SK-N-SH treated with all-trans-retinoic acid at 6 μM for 48 hours (cell line): ENCODE results near the gene FAF1.

Source experiments
- ATAC-seq: fragments of 200-7000 bp; cut with Tn5 transposase; 3 replicates; pipeline ENCODE4 v1.9.1; 2020; ENCODE audit warnings: mild to moderate bottlenecking, moderate library complexity
- ARNTL ChIP-seq: fragments of 450-650 bp; formaldehyde crosslinking; IDR thresholded peaks from 2 replicates; pipeline ENCODE4 v1.5.0; 2020; ENCODE audit warnings: low read depth, mild to moderate bottlenecking, moderate library complexity, borderline replicate concordance
- BACH2 ChIP-seq: fragments of 250-450 bp; sonication (Bioruptor Pico); IDR thresholded peaks from 2 replicates; pipeline ENCODE4 v1.9.0; 2021; ENCODE audit warnings: mild to moderate bottlenecking, borderline replicate concordance
- CREB5 ChIP-seq: fragments of 250-450 bp; sonication (Bioruptor Pico); IDR thresholded peaks from 2 replicates; pipeline ENCODE4 v1.5.1; 2020; ENCODE audit warnings: low read depth, mild to moderate bottlenecking, moderate library complexity
- CSDC2 ChIP-seq: fragments of 250-450 bp; sonication (Bioruptor Pico); IDR thresholded peaks from 2 replicates; pipeline ENCODE4 v1.5.0; 2020; ENCODE audit warnings: mild to moderate bottlenecking, moderate library complexity
- CSRNP3 ChIP-seq: fragments of 250-450 bp; sonication (Bioruptor Pico); IDR thresholded peaks from 2 replicates; pipeline ENCODE4 v1.5.1; 2021; ENCODE audit warnings: mild to moderate bottlenecking, moderate library complexity
- ESRRG ChIP-seq: fragments of 250-450 bp; sonication (Bioruptor Pico); IDR thresholded peaks from 2 replicates; pipeline ENCODE4 v1.6.1; 2021; ENCODE audit warnings: mild to moderate bottlenecking
- GLIS3 ChIP-seq: fragments of 250-450 bp; sonication (Bioruptor Pico); IDR thresholded peaks from 2 replicates; pipeline ENCODE4 v1.5.0; 2020; ENCODE audit warnings: mild to moderate bottlenecking, moderate library complexity
- ISL1 ChIP-seq: fragments of 250-450 bp; sonication (Bioruptor Pico); IDR thresholded peaks from 2 replicates; pipeline ENCODE4 v2.1.2; 2022; ENCODE audit warnings: mild to moderate bottlenecking, moderate library complexity
- OSR1 ChIP-seq: fragments of 250-450 bp; sonication (Bioruptor Pico); IDR thresholded peaks from 2 replicates; pipeline ENCODE4 v1.8.0; 2022; ENCODE audit warnings: moderate library complexity, mild to moderate bottlenecking, inconsistent platforms
- PATZ1 ChIP-seq: fragments of 250-450 bp; sonication (Bioruptor Pico); IDR thresholded peaks from 2 replicates; pipeline ENCODE4 v1.8.0; 2020; ENCODE audit warnings: mild to moderate bottlenecking, moderate library complexity, borderline replicate concordance
- PPARA ChIP-seq: fragments of 250-450 bp; sonication (Bioruptor Pico); IDR thresholded peaks from 2 replicates; pipeline ENCODE4 v1.5.0; 2020; ENCODE audit warnings: mild to moderate bottlenecking, borderline replicate concordance
- RARB ChIP-seq: fragments of 250-450 bp; sonication (Bioruptor Pico); IDR thresholded peaks from 2 replicates; pipeline ENCODE4 v1.8.0; 2021; ENCODE audit warnings: mild to moderate bottlenecking, moderate library complexity
- TCF4 ChIP-seq: fragments of 250-450 bp; sonication (Bioruptor Pico); IDR thresholded peaks from 2 replicates; pipeline ENCODE4 v1.8.0; 2021; ENCODE audit warnings: mild to moderate bottlenecking, moderate library complexity, borderline replicate concordance
- TOX ChIP-seq: fragments of 250-450 bp; sonication (Bioruptor Pico); IDR thresholded peaks from 2 replicates; pipeline ENCODE4 v1.8.0; 2021; ENCODE audit warnings: mild to moderate bottlenecking, moderate library complexity, borderline replicate concordance
- ZC3H10 ChIP-seq: fragments of 250-450 bp; sonication (Bioruptor Pico); IDR thresholded peaks from 2 replicates; pipeline ENCODE4 v1.5.1; 2021; ENCODE audit warnings: mild to moderate bottlenecking, moderate library complexity
- ZFP3 ChIP-seq: fragments of 250-450 bp; sonication (Bioruptor Pico); IDR thresholded peaks from 2 replicates; pipeline ENCODE4 v1.5.0; 2020; ENCODE audit warnings: mild to moderate bottlenecking, moderate library complexity
- ZFP30 ChIP-seq: fragments of 450-650 bp; formaldehyde crosslinking; IDR thresholded peaks from 2 replicates; pipeline ENCODE4 v1.5.0; 2022; ENCODE audit warnings: mild to moderate bottlenecking, moderate library complexity
- ZNF565 ChIP-seq: fragments of 450-650 bp; formaldehyde crosslinking; conservative IDR thresholded peaks from 2 replicates; pipeline ENCODE4 v1.5.0; 2020; ENCODE audit warnings: low read depth, mild to moderate bottlenecking, moderate library complexity
- ZNF70 ChIP-seq: fragments of 450-650 bp; formaldehyde crosslinking; IDR thresholded peaks from 2 replicates; pipeline ENCODE4 v1.5.0; 2020; ENCODE audit warnings: mild to moderate bottlenecking, moderate library complexity
- ZNF8 ChIP-seq: fragments of 450-650 bp; formaldehyde crosslinking; IDR thresholded peaks from 2 replicates; pipeline ENCODE4 v1.5.0; 2020; ENCODE audit warnings: mild to moderate bottlenecking, moderate library complexity

FAF1 gene

GRCh38 chr1:50417946-50418599, 542.0 kb downstream of the FAF1 start (continued):
- no peak for TF ChIP-seq PATZ1 (CRISPR knock-in tag)
- no peak for TF ChIP-seq GLIS3 (CRISPR knock-in tag)
- no peak for TF ChIP-seq ZFP3 (CRISPR knock-in tag)
- TF ChIP-seq CSRNP3 (CRISPR knock-in tag): no peak
- TF ChIP-seq ZC3H10 (CRISPR knock-in tag): no peak

- no peak for TF ChIP-seq ZC3H10 (CRISPR knock-in tag)
- no peak for TF ChIP-seq TOX (CRISPR knock-in tag)
- TF ChIP-seq CREB5: no peak
- TF ChIP-seq PATZ1 (CRISPR knock-in tag): no peak
- no peak for TF ChIP-seq ZFP30 (CRISPR knock-in tag)
- TF ChIP-seq CSRNP3 (CRISPR knock-in tag): no peak
- no peak for TF ChIP-seq GLIS3 (CRISPR knock-in tag)
- no peak for TF ChIP-seq BACH2 (CRISPR knock-in tag)
- TF ChIP-seq PPARA: no peak
- TF ChIP-seq RARB (CRISPR knock-in tag): no peak
- TF ChIP-seq ESRRG (CRISPR knock-in tag): no peak
- no peak for TF ChIP-seq CSDC2 (CRISPR knock-in tag)
- no peak for TF ChIP-seq ARNTL (CRISPR knock-in tag)
- no peak for TF ChIP-seq ZNF70 (CRISPR knock-in tag)
- no peak for TF ChIP-seq ISL1 (CRISPR knock-in tag)
- no peak for ATAC-seq
Measured at GRCh38 chr1:50417507-50417906, 542.6 kb downstream of the FAF1 start.

GRCh38 chr1:50416553-50417453, 543.3 kb downstream of the FAF1 start:
- TF ChIP-seq PATZ1 (CRISPR knock-in tag): no peak
- no peak for TF ChIP-seq CSDC2 (CRISPR knock-in tag)
- TF ChIP-seq GLIS3 (CRISPR knock-in tag): no peak
- TF ChIP-seq ISL1 (CRISPR knock-in tag): no peak
- TF ChIP-seq ZNF565 (CRISPR knock-in tag): no peak
- no peak for TF ChIP-seq ESRRG (CRISPR knock-in tag)
- TF ChIP-seq ZC3H10 (CRISPR knock-in tag): no peak
- TF ChIP-seq ZFP3 (CRISPR knock-in tag): no peak
- TF ChIP-seq ZNF8 (CRISPR knock-in tag): no peak
- no peak for TF ChIP-seq TOX (CRISPR knock-in tag)
- no peak for TF ChIP-seq OSR1 (CRISPR knock-in tag)
- no peak for TF ChIP-seq TCF4 (CRISPR knock-in tag)
- no peak for TF ChIP-seq RARB (CRISPR knock-in tag)
- no peak for TF ChIP-seq CSRNP3 (CRISPR knock-in tag)
- TF ChIP-seq CREB5: no peak
- no peak for TF ChIP-seq BACH2 (CRISPR knock-in tag)
- TF ChIP-seq ZFP30 (CRISPR knock-in tag): no peak
- no peak for TF ChIP-seq ARNTL (CRISPR knock-in tag)
- no peak for ATAC-seq
